Effector CD4-positive, alpha-beta T cell (primary cell): Measurements from ENCODE around the gene MADCAM1.
"Not testable (repeated sequence)": the region's sequence is repeated elsewhere in the genome, so short reads cannot be mapped to it uniquely, and the experiment has no call there.

ENCODE experiments used
- DNase-seq: peaks from one replicate; pipeline ENCODE4 v3.0.0-alpha.2; 2020

The MADCAM1 gene

DNA sequence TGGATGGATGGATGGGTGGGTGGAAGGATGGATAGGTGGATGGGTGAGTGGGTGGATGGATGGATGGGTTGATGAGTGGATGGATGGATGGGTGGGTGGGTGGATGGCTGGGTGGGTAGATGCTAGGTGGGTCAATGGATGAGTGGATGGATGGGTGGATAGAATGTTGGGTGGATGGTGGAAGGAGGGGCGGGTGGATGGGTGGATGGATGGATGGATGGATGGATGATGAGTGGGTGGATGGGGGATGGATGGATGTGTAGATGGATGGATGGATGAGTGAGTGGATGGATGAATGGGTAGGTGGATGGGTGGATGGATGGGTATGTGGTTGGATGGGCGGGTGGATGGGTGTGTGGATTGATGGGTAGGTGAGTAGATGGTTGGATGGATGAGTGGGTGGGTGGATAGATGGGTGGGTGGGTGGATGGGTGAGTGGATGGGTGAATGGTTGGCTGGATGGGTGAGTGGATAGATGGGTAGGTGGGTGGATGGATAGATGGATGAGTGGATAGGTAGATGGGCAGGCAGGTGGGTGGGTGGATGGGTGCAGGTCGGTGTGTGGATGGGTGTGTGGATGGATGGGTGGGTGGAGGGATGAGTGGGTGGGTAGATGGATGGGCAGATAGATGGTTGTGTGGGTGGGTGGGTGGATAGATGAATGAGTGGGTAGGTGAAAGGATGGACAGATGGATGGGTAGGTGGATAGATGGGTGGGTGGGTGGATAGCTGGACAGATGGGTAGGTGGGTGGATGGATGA lies 31.1 kb upstream of the MADCAM1 start:
- DNase-seq: no peak

DNA sequence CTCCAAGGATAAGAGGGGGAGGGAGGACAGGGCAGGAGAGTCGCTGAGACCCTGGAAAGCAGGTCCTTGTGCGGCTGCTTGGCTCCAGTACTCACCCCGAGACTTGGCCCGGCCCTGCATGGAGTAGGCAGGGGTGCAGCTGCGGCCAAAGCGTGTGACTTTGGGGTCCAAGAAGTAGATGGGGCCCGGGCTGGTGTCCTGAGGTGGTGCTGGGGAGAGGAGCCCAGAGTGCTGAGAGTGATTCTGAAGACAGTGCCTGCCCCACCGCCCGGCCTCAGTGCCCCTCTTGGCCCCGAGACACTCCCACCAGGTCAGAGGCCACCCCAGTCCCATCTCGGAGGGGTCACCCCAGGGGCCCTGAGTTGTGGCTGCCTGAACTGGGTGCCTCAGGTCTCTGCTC lies 28.7 kb upstream of the MADCAM1 start:
- no peak for DNase-seq

DNA sequence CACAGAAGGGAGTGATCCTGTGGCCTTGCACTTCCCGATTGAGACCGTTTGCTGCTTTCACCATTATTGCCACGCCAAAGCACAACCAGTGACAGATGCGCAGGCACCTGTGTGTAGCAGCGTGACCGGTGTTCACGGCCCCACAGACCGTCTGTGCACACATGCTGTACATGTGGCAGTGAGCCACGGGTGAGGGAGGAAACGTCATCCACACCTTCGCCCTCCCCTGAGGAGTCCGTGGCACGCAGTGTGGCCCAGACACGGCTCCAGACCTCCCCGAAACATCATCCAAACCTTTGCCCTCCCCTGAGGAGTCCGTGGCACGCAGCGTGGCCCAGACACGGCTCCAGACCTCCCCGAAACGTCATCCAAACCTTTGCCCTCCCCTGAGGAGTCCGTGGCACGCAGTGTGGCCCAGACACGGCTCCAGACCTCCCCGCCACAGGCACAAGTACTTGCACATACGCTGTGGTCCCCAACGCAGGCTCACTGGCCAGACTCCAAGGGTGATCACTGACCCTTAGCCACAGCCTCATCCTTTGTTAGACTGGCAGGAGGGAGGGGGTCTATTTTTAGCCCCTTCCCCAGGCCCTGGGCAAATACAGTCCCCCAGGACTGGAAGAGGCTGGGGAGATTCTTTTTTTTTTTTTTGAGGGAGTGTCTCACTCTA lies 27.6 kb upstream of the MADCAM1 start:
- no peak for DNase-seq

DNA sequence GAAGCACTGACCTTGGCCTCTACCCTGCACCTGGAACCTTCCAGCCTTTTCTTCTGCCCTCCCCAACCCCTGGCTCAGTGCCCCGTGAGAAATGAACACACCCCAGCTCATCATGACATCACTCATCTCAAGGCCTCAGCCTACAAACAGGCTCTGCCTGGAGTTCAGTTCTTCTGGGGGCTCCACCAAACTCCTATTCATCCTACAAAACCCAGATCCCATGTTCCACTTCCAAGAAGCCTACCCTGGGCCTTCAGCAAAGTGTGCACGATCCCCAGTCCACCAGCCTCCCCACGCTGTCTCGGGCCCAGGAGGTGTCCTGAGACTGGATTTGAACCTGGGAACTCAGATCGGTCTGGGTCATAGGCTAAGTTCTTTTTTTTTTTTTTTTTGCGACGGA lies 26.5 kb upstream of the MADCAM1 start:
- no peak for DNase-seq

DNA sequence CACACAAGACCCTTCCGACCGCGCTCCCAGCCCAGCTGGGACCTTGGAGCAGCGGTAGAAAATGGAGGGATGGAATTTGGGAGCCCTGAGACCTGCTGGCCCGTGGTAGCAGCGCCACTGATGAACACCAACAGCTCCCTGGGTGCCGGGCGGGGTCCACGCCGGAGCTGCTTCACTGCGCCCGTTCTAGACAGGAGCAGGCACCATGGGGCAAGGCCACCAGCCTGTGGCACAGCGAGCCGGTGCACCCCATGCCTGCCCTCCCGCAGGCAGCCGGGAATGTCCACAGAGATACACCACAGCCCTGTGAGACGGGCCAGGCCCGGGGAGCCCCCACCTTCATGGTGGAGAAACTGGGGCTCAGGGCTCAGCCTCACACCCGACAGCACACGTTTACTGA lies 25.6 kb upstream of the MADCAM1 start:
- DNase-seq: no peak

DNA sequence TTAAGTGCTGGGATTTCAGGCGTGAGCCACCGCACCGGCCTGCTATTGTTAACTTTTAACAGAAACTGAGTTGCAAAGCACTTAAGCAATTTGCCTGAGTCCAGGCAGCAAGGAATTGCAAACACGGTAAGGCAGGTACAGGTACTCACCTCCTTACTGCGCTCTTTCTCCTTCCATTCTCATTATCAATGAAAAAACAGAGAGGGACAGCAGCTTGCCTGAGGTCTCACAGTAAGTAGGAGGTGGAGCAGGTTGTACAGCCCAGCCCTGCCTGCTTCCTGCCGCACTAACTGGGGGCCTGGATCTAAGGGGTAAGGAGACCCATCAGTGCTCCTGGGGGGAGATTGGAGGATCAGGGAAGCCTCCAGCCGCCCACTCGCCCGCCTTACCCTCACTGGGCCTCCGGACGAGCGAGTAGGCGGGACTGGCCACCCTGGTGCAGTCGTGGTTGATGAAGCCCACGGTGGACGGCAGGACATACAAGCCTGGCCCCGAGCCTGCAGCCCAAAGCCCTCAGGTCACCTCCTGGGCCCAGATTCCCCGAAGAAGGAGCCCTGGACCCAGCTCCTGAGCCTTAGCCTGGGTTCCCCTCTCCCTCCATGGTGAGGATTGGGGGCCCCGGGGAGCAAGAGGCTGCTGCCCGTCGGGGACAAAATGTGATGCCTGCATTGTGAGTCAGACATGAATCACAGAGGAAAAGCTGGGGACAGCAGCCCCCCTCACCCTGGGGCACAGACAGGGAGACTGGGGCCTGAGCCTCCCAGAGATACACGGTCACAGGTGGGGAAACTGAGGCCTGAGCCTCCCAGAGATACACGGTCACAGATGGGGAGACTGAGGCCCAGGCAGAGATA lies 24.1 kb upstream of the MADCAM1 start:
- DNase-seq: no peak

DNA sequence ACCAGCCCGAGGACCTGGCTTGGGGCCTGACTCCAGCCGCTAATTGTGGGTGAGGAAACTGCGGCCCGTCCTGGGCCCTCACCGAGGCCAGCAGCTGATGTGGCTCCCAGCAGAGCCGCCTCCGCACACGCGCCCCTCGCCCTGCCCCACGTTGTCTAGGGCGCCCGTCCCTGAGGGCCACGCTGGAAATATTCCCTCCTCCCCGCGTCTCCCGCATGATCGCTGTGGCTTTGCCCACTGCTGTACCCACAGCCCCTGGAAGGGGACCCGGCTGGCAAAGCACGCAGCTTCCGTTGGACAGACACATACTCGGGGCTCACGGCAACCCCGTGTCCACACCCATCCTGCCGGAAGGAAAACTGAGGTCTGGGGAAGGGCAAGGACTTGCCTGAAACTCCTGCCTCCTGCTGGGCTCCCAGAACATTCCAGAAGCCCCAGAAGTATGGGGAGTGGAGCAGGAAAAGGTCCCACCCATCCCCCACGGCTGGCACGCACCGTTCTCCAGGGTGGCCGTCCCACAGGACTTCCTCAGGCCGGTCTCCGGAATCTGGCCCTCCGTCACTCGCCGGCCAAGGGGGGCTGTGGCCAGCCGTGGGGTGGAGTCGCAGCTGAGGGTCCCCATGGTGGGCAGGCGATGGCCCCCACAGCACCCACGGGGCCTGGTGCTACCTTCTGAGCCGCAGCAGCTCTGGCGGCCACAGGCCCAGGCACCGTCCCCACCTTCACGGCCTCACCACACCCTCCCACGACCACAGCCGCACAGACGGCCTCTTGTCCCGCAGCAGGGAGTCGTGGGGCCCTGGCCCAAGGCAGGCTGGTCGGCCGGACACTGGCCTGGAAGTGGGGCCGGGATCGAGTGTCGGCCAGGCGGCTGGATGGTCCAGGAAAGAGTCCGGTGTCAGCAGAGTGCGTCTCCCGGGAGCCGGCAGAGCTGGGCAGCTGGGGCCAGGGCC lies 21.9 kb upstream of the MADCAM1 start:
- DNase-seq: no peak

DNA sequence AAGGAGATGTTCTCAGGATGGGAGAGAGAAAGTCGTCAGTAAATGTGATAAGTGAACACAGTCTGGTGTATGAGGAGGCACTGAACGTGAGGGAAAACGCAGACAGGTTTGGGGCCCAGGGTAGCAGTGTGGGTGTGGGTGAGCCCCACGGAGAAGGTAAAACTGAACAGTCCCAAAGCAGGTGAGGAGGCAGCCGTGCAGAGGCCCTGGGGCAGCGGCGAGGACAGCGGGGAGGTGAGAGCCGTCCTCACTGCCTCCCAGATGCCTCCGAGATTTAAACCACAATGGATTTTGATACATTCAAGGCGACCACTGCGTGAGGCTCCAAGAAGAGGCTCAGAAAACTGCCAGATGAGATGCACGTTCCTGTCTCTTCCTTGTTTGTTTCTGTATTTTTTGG lies 20.9 kb upstream of the MADCAM1 start:
- no peak for DNase-seq

DNA sequence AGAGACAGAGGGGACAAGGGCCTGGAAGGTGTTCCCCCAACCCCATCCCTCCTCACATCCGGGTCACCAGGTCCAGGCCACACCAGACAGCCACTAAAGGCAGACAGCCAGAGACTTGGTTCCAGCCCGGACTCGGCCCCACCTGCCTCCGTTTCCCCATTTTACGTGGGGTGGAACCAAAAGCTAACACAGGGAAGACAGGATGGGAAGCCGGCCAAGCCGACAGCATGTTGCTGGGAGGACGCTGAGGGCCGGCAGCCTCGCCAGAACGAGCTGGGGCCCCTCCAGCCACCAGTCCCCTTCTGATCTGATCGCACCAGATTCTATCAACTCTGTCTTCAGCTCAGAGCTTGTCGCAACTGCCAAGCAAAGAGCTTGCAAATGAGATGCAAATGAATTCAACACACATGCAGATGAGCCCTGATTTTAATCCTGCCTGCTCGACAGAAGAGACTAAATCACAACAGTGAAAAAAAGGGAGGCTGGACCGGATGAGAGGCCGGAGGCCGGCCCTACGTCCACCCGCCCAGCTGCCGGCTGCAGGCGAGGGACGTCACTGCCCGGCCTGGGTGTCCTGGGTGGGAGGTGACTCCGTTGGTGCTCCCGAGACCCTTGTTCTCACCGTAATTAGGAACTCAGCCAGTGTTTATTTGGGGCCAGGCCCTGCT lies 17.9 kb upstream of the MADCAM1 start:
- DNase-seq: no peak

DNA sequence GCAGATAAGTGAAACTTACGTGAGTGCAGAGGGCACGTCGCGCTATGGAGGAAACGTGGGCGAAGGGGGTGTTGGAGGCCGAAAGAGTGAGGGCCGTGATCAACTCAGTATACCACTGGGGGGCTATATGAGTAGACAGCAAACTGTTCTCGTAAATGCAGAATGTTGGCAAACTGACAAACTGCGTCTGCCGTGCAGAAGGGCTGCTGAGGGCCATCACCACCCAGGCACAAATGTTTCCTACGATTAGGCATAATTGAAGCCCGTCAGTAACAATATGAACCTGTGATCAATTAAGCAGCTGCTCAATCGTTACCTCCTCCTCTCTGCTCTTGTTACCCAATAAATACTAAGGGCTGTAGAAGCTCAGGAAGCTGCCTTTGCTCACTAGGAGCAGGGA lies 17.3 kb upstream of the MADCAM1 start:
- no peak for DNase-seq

DNA sequence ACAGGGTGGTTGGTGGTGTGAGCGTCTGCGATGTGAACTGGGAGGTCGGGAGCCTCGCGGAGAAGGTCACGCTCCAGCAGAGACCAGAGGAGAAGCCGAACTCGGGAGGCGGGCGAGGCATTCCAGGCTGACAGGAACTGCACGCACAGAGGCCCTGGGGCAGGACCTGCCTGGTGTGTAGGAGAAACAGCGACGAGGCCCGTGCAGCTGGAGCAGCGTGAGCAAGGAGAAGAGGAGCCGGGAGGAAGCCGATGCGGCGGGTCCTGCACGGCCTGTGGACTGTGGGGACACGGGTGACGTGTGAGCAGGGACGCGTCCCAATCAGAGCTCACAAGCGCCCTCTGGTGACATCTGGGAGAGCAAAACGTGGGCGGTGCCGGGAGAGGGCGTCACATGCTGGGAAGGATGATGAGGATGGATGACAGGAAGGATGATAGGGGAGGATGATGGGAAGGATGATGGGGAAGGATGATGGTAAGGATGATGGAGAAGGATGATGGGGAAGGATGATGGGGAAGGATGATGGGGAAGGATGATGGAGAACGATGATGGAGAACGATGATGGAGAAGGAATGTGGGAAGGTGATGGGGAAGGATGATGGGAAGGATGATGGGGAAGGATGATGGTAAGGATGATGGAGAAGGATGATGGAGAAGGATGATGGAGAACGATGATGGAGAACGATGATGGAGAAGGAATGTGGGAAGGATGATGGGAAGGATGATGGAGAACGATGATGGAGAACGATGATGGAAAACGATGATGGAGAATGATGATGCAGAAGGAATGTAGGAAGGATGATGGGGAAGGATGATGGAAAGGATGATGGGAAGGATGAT lies 16.1 kb upstream of the MADCAM1 start:
- DNase-seq: peak; percentile 35

DNA sequence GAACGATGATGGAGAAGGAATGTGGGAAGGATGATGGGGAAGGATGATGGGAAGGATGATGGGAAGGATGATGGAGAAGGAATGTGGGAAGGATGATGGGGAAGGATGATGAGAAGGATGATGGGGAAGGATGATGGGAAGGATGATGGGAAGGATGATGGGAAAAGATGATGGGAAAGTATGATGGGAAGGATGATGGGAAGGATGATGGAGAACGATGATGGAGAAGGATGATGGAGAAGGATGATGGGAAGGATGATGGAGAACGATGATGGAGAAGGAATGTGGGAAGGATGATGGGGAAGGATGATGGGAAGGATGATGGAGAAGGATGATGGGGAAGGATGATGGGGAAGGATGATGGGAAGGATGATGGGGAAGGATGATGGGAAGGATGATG lies 15.2 kb upstream of the MADCAM1 start:
- not testable (repeated sequence) for DNase-seq

DNA sequence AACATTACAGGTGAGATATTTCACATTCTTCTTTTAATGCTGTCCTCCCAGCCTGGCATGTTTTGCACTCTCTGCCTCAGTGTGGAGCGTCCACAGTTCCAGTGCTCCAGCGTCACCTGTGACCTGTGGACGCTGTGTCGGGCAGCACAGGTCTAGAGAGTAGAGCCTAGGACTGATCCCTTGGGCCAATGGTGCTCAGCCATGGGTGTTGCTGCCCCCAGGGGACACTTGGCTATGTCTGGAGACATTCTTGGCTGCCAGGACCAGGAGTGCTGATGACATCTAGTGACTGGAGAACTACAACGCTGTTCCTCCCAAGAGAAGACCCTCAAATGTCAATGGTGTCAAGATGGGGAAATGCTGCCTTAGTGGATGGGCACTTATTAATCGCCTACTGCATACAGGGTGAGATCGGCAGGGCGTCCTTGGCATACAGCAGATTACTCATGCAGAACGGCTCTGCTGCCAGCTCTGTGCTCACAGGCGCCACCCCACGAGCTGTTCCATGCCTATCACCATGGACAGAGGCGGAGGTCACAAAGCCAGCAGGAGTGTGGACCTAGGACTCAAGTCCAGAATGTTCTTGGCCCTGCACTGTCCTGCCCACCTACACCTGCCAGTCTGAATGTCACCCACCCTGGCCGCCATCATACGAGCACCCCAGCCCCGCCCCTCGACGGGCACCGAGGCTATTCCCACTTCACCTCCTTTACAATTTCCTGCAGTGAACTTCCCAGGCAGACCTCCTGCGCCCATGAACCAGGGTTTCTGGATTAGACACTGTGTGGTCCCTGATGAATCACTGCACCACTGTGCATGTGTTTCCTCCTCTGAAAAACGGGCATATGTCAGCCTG lies 13.9 kb upstream of the MADCAM1 start:
- no peak for DNase-seq

DNA sequence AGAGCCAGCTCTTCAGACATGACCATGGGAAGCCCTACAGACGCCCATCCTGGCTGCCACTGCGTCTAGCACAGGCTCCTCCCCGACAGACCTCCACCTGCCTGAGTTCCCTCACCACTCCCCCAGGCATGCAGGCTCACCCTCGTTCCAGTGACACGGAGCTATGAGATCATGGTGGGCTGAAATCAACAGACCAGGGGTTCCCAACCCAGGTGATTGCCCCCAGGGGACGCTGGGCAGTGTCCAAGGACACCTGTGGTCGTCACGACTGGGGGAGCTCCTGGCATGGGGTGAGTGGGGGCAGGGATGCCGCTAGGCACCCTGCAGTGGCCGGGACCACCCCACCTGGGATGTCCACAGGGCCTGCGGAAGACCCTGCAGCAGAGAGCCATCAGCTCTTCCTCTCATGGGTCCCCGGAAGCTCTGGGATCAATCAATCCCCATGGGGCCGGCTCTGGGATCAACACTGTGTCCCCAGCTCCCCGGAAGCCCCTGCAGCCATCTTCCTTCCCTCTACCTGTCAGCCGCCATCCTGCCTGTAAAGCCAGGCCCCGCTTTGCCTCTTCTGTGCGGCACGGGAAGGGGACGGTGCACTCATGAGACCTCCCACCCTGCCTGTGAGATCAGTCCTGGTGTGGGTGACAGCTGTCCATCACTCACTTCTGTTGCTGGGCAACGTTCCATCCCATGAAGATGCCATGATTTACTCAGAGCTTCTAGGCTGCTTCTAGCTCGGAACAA lies 12.8 kb upstream of the MADCAM1 start:
- DNase-seq: no peak

DNA sequence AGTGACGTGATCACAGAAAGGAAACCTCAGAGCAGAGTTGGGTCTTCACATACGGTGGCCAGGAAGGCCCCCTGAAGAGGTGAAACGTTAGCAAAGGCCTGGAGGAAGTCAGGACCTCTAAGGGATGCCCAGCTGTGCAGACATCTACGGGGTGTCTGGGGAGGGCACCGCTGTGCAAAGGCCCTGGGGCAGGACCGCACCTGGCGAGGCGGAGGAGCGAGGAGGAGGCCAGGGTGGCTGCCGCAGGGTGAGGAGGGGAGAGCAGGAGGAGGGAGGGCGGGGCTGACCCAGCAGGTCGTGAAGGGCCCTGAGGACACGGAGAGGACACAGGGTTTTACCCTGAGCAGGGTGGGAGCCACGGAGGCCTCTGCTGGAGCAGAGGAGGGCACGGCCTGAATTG lies 11.8 kb upstream of the MADCAM1 start:
- DNase-seq: no peak

DNA sequence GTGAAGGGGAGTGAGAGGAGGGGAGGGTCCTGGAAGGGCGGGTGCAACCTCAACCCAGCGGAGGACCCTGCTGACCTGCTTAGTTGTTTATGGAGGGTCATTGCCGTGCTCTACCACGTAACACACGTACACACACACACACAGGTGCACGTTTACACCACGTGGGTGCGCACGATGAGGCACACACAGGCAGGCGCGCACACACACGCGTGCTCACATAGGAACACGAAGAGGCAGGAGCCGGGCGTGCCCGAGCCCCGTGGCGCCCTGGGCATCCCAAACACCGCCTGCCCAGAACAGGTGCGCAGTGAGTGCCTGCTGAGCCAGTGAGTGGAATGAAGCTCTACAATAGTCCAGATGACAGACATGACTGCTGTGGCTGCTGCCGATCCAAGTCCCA lies 11.2 kb upstream of the MADCAM1 start:
- no peak for DNase-seq

DNA sequence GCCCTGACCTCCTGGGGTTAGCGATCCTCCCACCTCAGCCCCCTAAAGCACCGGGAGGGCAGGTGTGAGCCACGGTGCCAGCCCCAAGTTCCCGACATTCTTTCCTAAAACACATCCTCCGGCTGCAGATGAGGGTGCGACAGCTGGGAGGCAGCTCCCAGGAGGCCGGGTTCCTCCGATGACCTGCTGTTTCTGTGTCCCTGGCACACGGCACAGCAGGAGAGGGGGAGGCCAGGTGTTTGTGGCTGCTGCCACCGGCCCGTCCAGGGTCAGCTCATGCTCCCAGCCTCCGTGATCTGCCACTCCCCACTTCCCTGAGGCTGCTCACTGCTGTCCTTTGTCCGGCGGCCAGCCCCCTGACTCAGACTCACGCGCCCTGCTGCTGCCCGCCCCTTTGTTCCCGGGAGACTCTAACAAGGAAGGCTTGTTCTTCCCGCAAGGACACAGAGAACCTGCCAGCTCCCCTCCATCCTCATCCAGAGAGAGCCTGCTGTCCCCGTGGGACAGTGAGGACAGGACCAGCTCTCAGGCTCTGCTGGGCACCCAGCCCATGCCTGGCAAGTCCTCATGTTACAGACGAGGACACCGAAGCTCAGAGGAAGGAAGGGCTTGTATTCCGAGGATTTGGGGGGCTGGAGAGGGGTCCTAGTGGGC lies 10.6 kb upstream of the MADCAM1 start:
- no peak for DNase-seq

DNA sequence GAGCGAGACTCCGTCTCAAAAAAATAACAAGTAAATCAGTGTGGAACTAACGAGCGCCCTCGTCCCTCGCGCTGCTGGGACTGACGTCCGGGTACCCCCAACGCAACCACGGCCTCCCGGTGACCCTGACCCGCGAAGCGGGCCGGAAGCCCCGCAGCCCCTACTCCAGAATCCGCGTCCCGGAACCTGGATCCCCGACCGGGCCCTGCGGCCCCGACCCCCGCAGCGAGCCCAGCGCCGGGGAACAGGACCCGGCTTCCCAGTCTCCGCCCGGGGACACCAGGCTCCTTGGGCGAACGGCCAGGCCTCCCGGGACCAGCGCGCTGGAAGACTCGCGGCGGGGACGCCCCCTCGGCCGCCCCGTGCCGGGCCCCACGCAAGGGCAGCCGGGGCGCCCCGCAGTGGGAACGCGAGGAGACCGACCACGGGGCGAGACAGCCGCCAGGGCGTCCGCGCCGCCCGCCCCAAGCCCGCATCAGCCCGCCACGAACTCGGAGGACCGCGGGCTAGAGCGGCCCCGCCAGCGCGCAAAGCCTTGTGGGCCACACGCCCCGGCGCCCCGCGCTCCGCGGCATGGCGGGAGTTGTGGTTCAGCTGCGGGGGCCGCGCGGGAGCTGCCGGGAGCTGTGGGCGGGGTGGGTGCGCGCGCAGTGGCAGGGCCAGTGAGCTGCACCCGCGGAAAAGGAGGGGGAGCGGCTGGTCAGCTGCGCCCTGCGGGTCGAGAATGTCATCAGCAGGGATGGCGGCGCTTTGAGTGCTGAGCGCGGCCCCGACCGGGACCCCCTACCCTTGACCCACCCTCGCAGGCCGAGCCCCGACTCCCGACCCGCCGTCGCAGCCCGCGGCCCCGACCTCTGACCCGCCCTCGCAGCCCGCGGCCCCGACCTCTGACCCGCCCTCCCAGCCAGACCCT lies 7.5 kb upstream of the MADCAM1 start:
- peak; percentile 90 for DNase-seq
